CD14-positive monocyte (primary cell): ENCODE measurements around the gene FBN2. TPM values are rescaled to one million over a fixed set of nuclear protein-coding genes. Genes with fewer than 3 reads are reported as not detected.

Experiments used
- DNase-seq, 3 donors: peaks; one replicate each; pipeline ENCODE4 v3.0.0-alpha.2; 2011 to 2022
- H2AFZ ChIP-seq: 2 replicates; pipeline ENCODE4 v1.6.0; 2012; ENCODE audit warnings: mild to moderate bottlenecking, low read depth, low read length, inconsistent platforms; ENCODE audit not compliant: insufficient read depth, poor library complexity, severe bottlenecking
- H3K27ac ChIP-seq, 2 donors: 1 replicate in 1 of 2; 2 replicates in 1 of 2; pipeline ENCODE4 v1.5.1; 2012 to 2013; ENCODE audit warnings: low read length in 2 of 2, control low read depth in 1 of 2, inconsistent platforms in 1 of 2, low read depth in 1 of 2, mild to moderate bottlenecking in 1 of 2
- H3K27me3 ChIP-seq, 2 donors: one replicate each; pipeline versions ENCODE4 v1.6.0 to v1.6.1; 2011 to 2013; ENCODE audit warnings: low read length in 2 of 2; ENCODE audit not compliant: control insufficient read depth in 2 of 2, insufficient read depth in 2 of 2
- H3K36me3 ChIP-seq, 2 donors: replicated peaks in 1 of 2; 1 replicate in 1 of 2; 2 replicates in 1 of 2; pipeline versions ENCODE4 v1.5.1 to v1.6.1; 2012 to 2013; ENCODE audit warnings: low read length in 2 of 2, control low read depth in 1 of 2, inconsistent platforms in 1 of 2, mild to moderate bottlenecking in 1 of 2; ENCODE audit not compliant: insufficient read depth in 2 of 2, control insufficient read depth in 1 of 2
- H3K4me1 ChIP-seq, 2 donors: 1 replicate in 1 of 2; 2 replicates in 1 of 2; pipeline versions ENCODE4 v1.5.1 to v1.6.1; 2012 to 2013; ENCODE audit warnings: low read length in 2 of 2, control low read depth in 1 of 2, inconsistent platforms in 1 of 2, mild to moderate bottlenecking in 1 of 2, moderate library complexity in 1 of 2; ENCODE audit not compliant: insufficient read depth in 2 of 2, control insufficient read depth in 1 of 2
- H3K4me2 ChIP-seq: replicated peaks from 2 replicates; pipeline ENCODE3; 2012; ENCODE audit warnings: low read length, moderate library complexity, mild to moderate bottlenecking; ENCODE audit not compliant: poor library complexity, severe bottlenecking; ENCODE audit errors: extremely low read depth
- H3K4me3 ChIP-seq, 3 experiments: fragments of 200-600 bp in 1 of 3; sonication (generic) in 1 of 3; replicated peaks in 1 of 3; 1 replicate in 2 of 3; 2 replicates in 1 of 3; pipeline ENCODE4 v1.5.1; 2011 to 2013; ENCODE audit warnings: low read length in 3 of 3, mild to moderate bottlenecking in 3 of 3, control low read depth in 2 of 3, low read depth in 2 of 3, inconsistent platforms in 1 of 3, moderate library complexity in 1 of 3
- H3K79me2 ChIP-seq: 2 replicates; pipeline ENCODE4 v1.6.0; 2012; ENCODE audit warnings: mild to moderate bottlenecking, control low read depth, inconsistent platforms, low read length, moderate library complexity; ENCODE audit not compliant: insufficient read depth
- H3K9ac ChIP-seq: 2 replicates; pipeline ENCODE4 v1.6.0; 2017; ENCODE audit warnings: low read length, mild to moderate bottlenecking; ENCODE audit not compliant: insufficient read depth, poor library complexity, severe bottlenecking
- H3K9me3 ChIP-seq, 2 donors: replicated peaks in 1 of 2; 1 replicate in 1 of 2; 2 replicates in 1 of 2; pipeline versions ENCODE4 v1.5.1 to v1.6.1; 2012 to 2013; ENCODE audit warnings: low read length in 2 of 2, control low read depth in 1 of 2; ENCODE audit not compliant: control insufficient read depth in 1 of 2, insufficient read depth in 1 of 2
- H4K20me1 ChIP-seq: 2 replicates; pipeline ENCODE4 v1.6.0; 2012; ENCODE audit warnings: mild to moderate bottlenecking, low read length, control low read depth, moderate library complexity; ENCODE audit not compliant: insufficient read depth
- H3K27ac Mint-ChIP-seq, 7 donors: one replicate each; pipeline ENCODE4 v1.8.0; 2020; ENCODE audit warnings: mild to moderate bottlenecking in 7 of 7, mixed read lengths in 7 of 7, moderate library complexity in 6 of 7, inconsistent platforms in 2 of 7
- H3K27me3 Mint-ChIP-seq, 3 donors: one replicate each; pipeline ENCODE4 v1.8.0; 2021 to 2022; ENCODE audit warnings: low read depth in 3 of 3, mild to moderate bottlenecking in 3 of 3, mixed read lengths in 3 of 3, moderate library complexity in 3 of 3, inconsistent platforms in 1 of 3
- H3K36me3 Mint-ChIP-seq, 2 donors: one replicate each; pipeline ENCODE4 v1.8.0; 2020; ENCODE audit warnings: mixed read lengths in 2 of 2, inconsistent platforms in 1 of 2, mild to moderate bottlenecking in 1 of 2
- H3K4me1 Mint-ChIP-seq: one replicate; pipeline ENCODE4 v1.8.0; 2020; ENCODE audit warnings: mild to moderate bottlenecking, mixed read lengths
- H3K4me3 Mint-ChIP-seq, 2 donors: one replicate each; pipeline ENCODE4 v1.8.0; 2020; ENCODE audit warnings: mild to moderate bottlenecking in 2 of 2, mixed read lengths in 2 of 2, moderate library complexity in 1 of 2
- H3K9me3 Mint-ChIP-seq, 7 donors: one replicate each; pipeline ENCODE4 v1.8.0; 2020 to 2022; ENCODE audit warnings: mixed read lengths in 7 of 7, mild to moderate bottlenecking in 6 of 7, moderate library complexity in 6 of 7, inconsistent platforms in 2 of 7
- CTCF ChIP-seq: fragments of 200-600 bp; IDR thresholded peaks from one replicate; pipeline ENCODE4 v1.8.0; 2022; ENCODE audit warnings: antibody characterized with exemption, mild to moderate bottlenecking
- WGBS: methylation state at CpG from one replicate; pipeline ENCODE4 v1.1.5; 2013; ENCODE audit warnings: missing lambda C conversion rate; ENCODE audit not compliant: insufficient coverage; 5-methylcytosine and 5-hydroxymethylcytosine counted together
- intact Hi-C, 2 donors: fragments of 100-400 bp; cut with micrococcal nuclease; formaldehyde crosslinking; loops; one replicate each; pipeline versions ENCODE4 v1.15.0 to v1.15.1; 2023
- polyA plus RNA-seq, 3 donors: library from polyadenylated mRNA; depleted of rRNA in 1 of 3; unstranded in 2 of 3; stranded (reverse) in 1 of 3; fragments of 300-500 nt in 2 of 3; fragments of >200 nt in 1 of 3; fragmentation: Illumina TruSeq in 2 of 3; gene quantifications; 1 replicate in 2 of 3; 2 replicates in 1 of 3; pipeline ENCODE4 v1.2.3, GENCODE V29; 2012 to 2021

FBN2 gene
- polyA plus RNA-seq, 3 donors, result 0.85 to 19.3 (median 4.2) TPM

- H3K9me3 Mint-ChIP-seq, result peaks cover 4 to 29% (median 22%) of the 10 kb centered on the region in 7 donors
- H3K9ac ChIP-seq, result no peak overlapping the region
- no CpG with 5 or more reads among the region's 3 CpGs for WGBS
- peaks cover 8% of the 10 kb centered on the region for H4K20me1 ChIP-seq
- no peak overlapping the region for H2AFZ ChIP-seq
- H3K36me3 Mint-ChIP-seq, result no peaks in the 10 kb centered on the region
- H3K27me3 ChIP-seq, result peaks cover 0 to 10% of the 10 kb centered on the region in 2 donors
- no peak for TF ChIP-seq CTCF
- intact Hi-C loops, result no loop called here
- H3K4me2 ChIP-seq, result no peak overlapping the region
- H3K4me3 Mint-ChIP-seq, result no peak overlapping the region
- H3K9me3 ChIP-seq, result peaks cover 7% of the 10 kb centered on the region in 2 donors
- no peaks in the 10 kb centered on the region for H3K36me3 ChIP-seq
- no peak overlapping the region for H3K27ac Mint-ChIP-seq
- H3K4me1 Mint-ChIP-seq, result peaks cover 12% of the 10 kb centered on the region
- no peak for DNase-seq
- H3K4me1 ChIP-seq, result peaks cover 14 to 20% of the 10 kb centered on the region in 2 donors
- peaks cover 11 to 43% (median 12%) of the 10 kb centered on the region in 3 donors for H3K27me3 Mint-ChIP-seq
- no peak overlapping the region for H3K4me3 ChIP-seq
- H3K27ac ChIP-seq, result no peak overlapping the region
- H3K79me2 ChIP-seq, result peaks cover 9% of the 10 kb centered on the region
These were observed 3.3 kb upstream of the FBN2 start for GRCh38 chr5:128541385-128541784.

DNA sequence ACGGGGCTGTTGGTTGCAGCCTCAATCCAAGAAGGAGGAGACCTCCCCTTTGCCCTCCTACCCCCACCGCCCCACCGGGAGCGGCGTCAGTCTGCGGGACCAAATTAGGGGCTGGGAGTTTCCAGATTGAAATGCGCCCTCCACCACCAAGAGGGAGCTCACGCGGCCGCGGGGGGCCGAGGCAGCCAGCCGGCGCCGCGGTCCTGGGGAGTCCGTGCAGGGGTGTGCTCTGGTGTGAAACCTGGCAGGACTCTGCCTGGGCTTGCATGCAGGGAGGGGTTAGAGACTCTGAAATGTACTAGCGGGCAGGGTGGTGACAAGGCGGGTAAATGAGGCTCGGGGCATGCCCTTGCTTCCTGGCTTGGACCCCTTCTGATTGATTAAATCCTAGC, 989 bp upstream of the FBN2 start:
- intact Hi-C loops, result no loop called here
- Histone ChIP-seq H3K27ac (peak overlapping the region; percentile 70 to 76), H3K4me2 (peak overlapping the region; percentile 99), H3K9me3 (peaks cover 0 to 3% of the 10 kb centered on the region in 2 donors), H3K4me1 (peaks cover 18 to 37% of the 10 kb centered on the region in 2 donors), H4K20me1 (peaks cover 26% of the 10 kb centered on the region), H3K9ac (peak overlapping the region; percentile 76), H3K36me3 (no peaks in the 10 kb centered on the region), H2AFZ (peak overlapping the region; percentile 96), H3K79me2 (peaks cover 28% of the 10 kb centered on the region), H3K27me3 (peaks cover 0 to 12% of the 10 kb centered on the region in 2 donors), H3K4me3 (peak overlapping the region; percentile 62 to 95 (median 80))
- TF ChIP-seq CTCF, result no peak
- peak in 1 of 3 donors; percentile 6 for DNase-seq
- WGBS, result 5% methylated on average over 3 of the region's 20 CpGs
- H3K9me3 Mint-ChIP-seq, result peaks cover 0 to 19% (median 6%) of the 10 kb centered on the region in 7 donors
- H3K27me3 Mint-ChIP-seq, result peaks cover 14 to 48% (median 14%) of the 10 kb centered on the region in 3 donors
- H3K36me3 Mint-ChIP-seq, result peaks cover 11 to 15% of the 10 kb centered on the region in 2 donors
- peak overlapping the region; percentile 83 to 96 for H3K4me3 Mint-ChIP-seq
- H3K4me1 Mint-ChIP-seq, result peaks cover 24% of the 10 kb centered on the region
- peak overlapping the region in 2 of 7 donors; percentile 75 to 80 for H3K27ac Mint-ChIP-seq
